ENCODE results near the gene ZDHHC8. TPM values are rescaled to one million over a fixed set of nuclear protein-coding genes. Genes with fewer than 3 reads are reported as not detected.

The ZDHHC8 gene
- total and polyA plus RNA-seq, 10 donors: 12.7 to 71.5 (median 33.6) TPM

GRCh38 chr22:20125201-20126174 lies 6.1 kb upstream of the ZDHHC8 start:
- H3K9me3 ChIP-seq: no peaks in the 10 kb centered on the region
- H3K27ac ChIP-seq: peak overlapping the region in 5 of 8 donors; percentile 50 to 66 (median 60)
- WGBS, 5 donors: 82 to 92% (median 86%) methylated on average over 23 to 32 of the region's 32 CpGs
- TF ChIP-seq CTCF (IDR thresholded peaks at IDR 0.05 in 8 of 11, conservative IDR thresholded peaks at IDR 0.05 in 3 of 11): peak in 5 of 11 experiments; percentile 14 to 32 (median 24)
- TF ChIP-seq POLR2AphosphoS5 (IDR thresholded peaks at IDR 0.05): peak; percentile 11 to 61 (median 57)
- no peak for TF ChIP-seq POLR2A (IDR thresholded peaks at IDR 0.05)
- peaks cover 0 to 71% (median 47%) of the 10 kb centered on the region in 6 donors for H3K36me3 ChIP-seq
- H3K4me1 ChIP-seq: peaks cover 0 to 70% (median 24%) of the 10 kb centered on the region in 6 donors
- no peak overlapping the region for H3K4me3 ChIP-seq
- DNase-seq: no peak
- no peaks in the 10 kb centered on the region for H3K27me3 ChIP-seq (replicated peaks in 1 of 7)
- intact Hi-C loops (cut with DNase I; ENCODE audit: low total_unique reads): loop anchor here (10.0 kb wide), 1 partner anchor 151 kb away; no protein-coding TSS in a partner anchor

GRCh38 chr22:20126284-20127029 lies 5.1 kb upstream of the ZDHHC8 start:
- Histone ChIP-seq H3K36me3 (peaks cover 0 to 61% (median 41%) of the 10 kb centered on the region in 6 donors), H3K4me1 (peaks cover 0 to 68% (median 25%) of the 10 kb centered on the region in 6 donors), H3K9me3 (no peaks in the 10 kb centered on the region), H3K27me3 (replicated peaks in 1 of 7) (no peaks in the 10 kb centered on the region), H3K27ac (peak overlapping the region in 3 of 8 donors; percentile 50 to 61 (median 55)), H3K4me3 (no peak overlapping the region)
- WGBS, 5 donors: 79 to 82% (median 81%) methylated on average over 18 to 19 of the region's 19 CpGs
- DNase-seq: no peak
- TF ChIP-seq CTCF (IDR thresholded peaks at IDR 0.05 in 8 of 11, conservative IDR thresholded peaks at IDR 0.05 in 3 of 11) (no peak), POLR2A (IDR thresholded peaks at IDR 0.05) (no peak), POLR2AphosphoS5 (IDR thresholded peaks at IDR 0.05) (peak in 1 of 3 donors; percentile 20)
- intact Hi-C loops (cut with DNase I; ENCODE audit: low total_unique reads): loop anchor here (10.0 kb wide), 1 partner anchor 152 kb away; no protein-coding TSS in a partner anchor

GRCh38 chr22:20127318-20127868 lies 4.2 kb upstream of the ZDHHC8 start:
- WGBS, 5 donors: 91 to 96% (median 92%) methylated on average over 13 to 15 of the region's 15 CpGs
- H3K4me3 ChIP-seq: no peak overlapping the region
- no peak for DNase-seq
- TF ChIP-seq CTCF (IDR thresholded peaks at IDR 0.05 in 8 of 11, conservative IDR thresholded peaks at IDR 0.05 in 3 of 11): no peak
- no peak for TF ChIP-seq POLR2A (IDR thresholded peaks at IDR 0.05)
- TF ChIP-seq POLR2AphosphoS5 (IDR thresholded peaks at IDR 0.05): no peak
- peaks cover 0 to 52% (median 33%) of the 10 kb centered on the region in 6 donors for H3K36me3 ChIP-seq
- H3K9me3 ChIP-seq: no peaks in the 10 kb centered on the region
- intact Hi-C loops (cut with DNase I; ENCODE audit: low total_unique reads): loop anchor here (10.0 kb wide), 1 partner anchor 153 kb away; no protein-coding TSS in a partner anchor
- no peak overlapping the region for H3K27ac ChIP-seq
- no peaks in the 10 kb centered on the region for H3K27me3 ChIP-seq (replicated peaks in 1 of 7)
- H3K4me1 ChIP-seq: peaks cover 0 to 63% (median 24%) of the 10 kb centered on the region in 6 donors
